ENCODE measurements around the gene GALNT15.

The GALNT15 gene

GRCh38 chr3:16200411-16200810, 25.9 kb downstream of the GALNT15 start:
- H3K79me2 ChIP-seq (ENCODE audit: insufficient read depth, low read length), result no peaks in the 10 kb centered on the region
- no peaks in the 10 kb centered on the region for H3K9me2 ChIP-seq (replicated peaks; ENCODE audit: low read depth, low read length)
- no peaks in the 10 kb centered on the region for H3K4me1 ChIP-seq (ENCODE audit: insufficient read depth, low read length, poor library complexity, severe bottlenecking)
- no peaks in the 10 kb centered on the region for H3K27me3 ChIP-seq (ENCODE audit: insufficient read depth, low read length, poor library complexity, severe bottlenecking)
- no peaks in the 10 kb centered on the region for H3F3A ChIP-seq (ENCODE audit: low read depth)
- no peak overlapping the region for H3K4me2 ChIP-seq (ENCODE audit: low read depth, low read length, poor library complexity, severe bottlenecking)
- H3K36me3 ChIP-seq (ENCODE audit: insufficient read depth, low read length), result no peaks in the 10 kb centered on the region
- no peaks in the 10 kb centered on the region for H4K20me1 ChIP-seq (ENCODE audit: insufficient read depth, low read length, poor library complexity, severe bottlenecking)
- H3K9me3 ChIP-seq (ENCODE audit: insufficient read depth, low read depth, low read length), result no peaks in the 10 kb centered on the region
- no peak overlapping the region for H3K9ac ChIP-seq (ENCODE audit: low read depth, low read length, poor library complexity, severe bottlenecking)
- H2AFZ ChIP-seq (ENCODE audit: low read length), result no peak overlapping the region
- H3K4me3 ChIP-seq (ENCODE audit: low read length, poor library complexity, severe bottlenecking), result no peak overlapping the region
- TF ChIP-seq CTCF (conservative IDR thresholded peaks at IDR 0.05; ENCODE audit: low read length) (no peak), EZH2phosphoT487 (IDR thresholded peaks at IDR 0.05; ENCODE audit: borderline replicate concordance) (no peak)

- Histone ChIP-seq H3K4me3 (ENCODE audit: low read length, poor library complexity, severe bottlenecking) (no peak overlapping the region), H3K4me2 (ENCODE audit: low read depth, low read length, poor library complexity, severe bottlenecking) (no peak overlapping the region), H3K36me3 (ENCODE audit: insufficient read depth, low read length) (no peaks in the 10 kb centered on the region), H3K4me1 (ENCODE audit: insufficient read depth, low read length, poor library complexity, severe bottlenecking) (no peaks in the 10 kb centered on the region), H3K27me3 (ENCODE audit: insufficient read depth, low read length, poor library complexity, severe bottlenecking) (no peaks in the 10 kb centered on the region), H3K9me2 (replicated peaks; ENCODE audit: low read depth, low read length) (no peaks in the 10 kb centered on the region), H3K9me3 (ENCODE audit: insufficient read depth, low read depth, low read length) (no peaks in the 10 kb centered on the region), H3F3A (ENCODE audit: low read depth) (no peaks in the 10 kb centered on the region), H3K9ac (ENCODE audit: low read depth, low read length, poor library complexity, severe bottlenecking) (no peak overlapping the region), H3K79me2 (ENCODE audit: insufficient read depth, low read length) (no peaks in the 10 kb centered on the region), H4K20me1 (ENCODE audit: insufficient read depth, low read length, poor library complexity, severe bottlenecking) (no peaks in the 10 kb centered on the region), H2AFZ (ENCODE audit: low read length) (no peak overlapping the region)
- TF ChIP-seq CTCF (conservative IDR thresholded peaks at IDR 0.05; ENCODE audit: low read length), result no peak
- TF ChIP-seq EZH2phosphoT487 (IDR thresholded peaks at IDR 0.05; ENCODE audit: borderline replicate concordance), result no peak
Observed at GRCh38 chr3:16203031-16203430, 28.6 kb downstream of the GALNT15 start.

GRCh38 chr3:16203671-16204629, 29.5 kb downstream of the GALNT15 start:
- no peak overlapping the region for H3K4me3 ChIP-seq (ENCODE audit: low read length, poor library complexity, severe bottlenecking)
- no peaks in the 10 kb centered on the region for H3K36me3 ChIP-seq (ENCODE audit: insufficient read depth, low read length)
- H3K9me3 ChIP-seq (ENCODE audit: insufficient read depth, low read depth, low read length), result no peaks in the 10 kb centered on the region
- no peak for TF ChIP-seq CTCF (conservative IDR thresholded peaks at IDR 0.05; ENCODE audit: low read length)
- H4K20me1 ChIP-seq (ENCODE audit: insufficient read depth, low read length, poor library complexity, severe bottlenecking), result no peaks in the 10 kb centered on the region
- H2AFZ ChIP-seq (ENCODE audit: low read length), result no peak overlapping the region
- no peaks in the 10 kb centered on the region for H3K79me2 ChIP-seq (ENCODE audit: insufficient read depth, low read length)
- H3K27me3 ChIP-seq (ENCODE audit: insufficient read depth, low read length, poor library complexity, severe bottlenecking), result no peaks in the 10 kb centered on the region
- no peaks in the 10 kb centered on the region for H3F3A ChIP-seq (ENCODE audit: low read depth)
- H3K9ac ChIP-seq (ENCODE audit: low read depth, low read length, poor library complexity, severe bottlenecking), result no peak overlapping the region
- H3K9me2 ChIP-seq (replicated peaks; ENCODE audit: low read depth, low read length), result no peaks in the 10 kb centered on the region
- H3K4me1 ChIP-seq (ENCODE audit: insufficient read depth, low read length, poor library complexity, severe bottlenecking), result no peaks in the 10 kb centered on the region
- no peak overlapping the region for H3K4me2 ChIP-seq (ENCODE audit: low read depth, low read length, poor library complexity, severe bottlenecking)
